OCI-LY1 (cell line): ENCODE data around the gene CHM.

ENCODE experiments used
- H2AFZ ChIP-seq: fragments of 200-600 bp; sonication (generic), shearing (Covaris generic); 2 replicates; pipeline ENCODE4 v1.6.0; 2014; ENCODE audit warnings: antibody characterized with exemption, mild to moderate bottlenecking, low read length
- H3F3A ChIP-seq: fragments of 200-600 bp; sonication (generic), shearing (Covaris generic); 2 replicates; pipeline ENCODE4 v1.6.0; 2014; ENCODE audit warnings: mild to moderate bottlenecking, antibody characterized with exemption, low read length, moderate library complexity; ENCODE audit not compliant: insufficient read depth
- H3K27ac ChIP-seq: fragments of 200-600 bp; sonication (generic); 2 replicates; pipeline ENCODE4 v1.5.1; 2014; ENCODE audit warnings: low read length, mixed run types, mild to moderate bottlenecking, low read depth; ENCODE audit not compliant: poor library complexity, severe bottlenecking
- H3K27me3 ChIP-seq: fragments of 200-600 bp; sonication (generic); 2 replicates; pipeline ENCODE4 v1.6.0; 2014; ENCODE audit warnings: antibody characterized with exemption, mild to moderate bottlenecking, low read length, moderate library complexity; ENCODE audit not compliant: insufficient read depth
- H3K36me3 ChIP-seq: fragments of 200-600 bp; sonication (generic); 2 replicates; pipeline ENCODE4 v1.6.1; 2014; ENCODE audit warnings: mild to moderate bottlenecking, antibody characterized with exemption, low read length, moderate library complexity, mixed read lengths; ENCODE audit not compliant: insufficient read depth
- H3K4me1 ChIP-seq: fragments of 200-600 bp; sonication (generic); 2 replicates; pipeline ENCODE4 v1.5.1; 2014; ENCODE audit warnings: mild to moderate bottlenecking, low read length, moderate library complexity; ENCODE audit not compliant: insufficient read depth, severe bottlenecking
- H3K4me2 ChIP-seq: fragments of 200-600 bp; sonication (generic), shearing (Covaris generic); 2 replicates; pipeline ENCODE4 v1.6.1; 2014; ENCODE audit warnings: low read length
- H3K4me3 ChIP-seq: fragments of 200-600 bp; sonication (generic); 2 replicates; pipeline ENCODE4 v1.5.1; 2014; ENCODE audit warnings: low read length, low read depth, mild to moderate bottlenecking, mixed read lengths; ENCODE audit not compliant: poor library complexity, severe bottlenecking
- H3K79me2 ChIP-seq: fragments of 200-600 bp; shearing (Covaris generic); 2 replicates; pipeline ENCODE4 v1.6.1; 2016; ENCODE audit warnings: mixed run types, low read length, mixed read lengths; ENCODE audit not compliant: insufficient read depth
- H3K9ac ChIP-seq: fragments of 200-600 bp; sonication (generic), shearing (Covaris generic); 2 replicates; pipeline ENCODE4 v1.6.1; 2014; ENCODE audit warnings: mild to moderate bottlenecking, low read length, mixed read lengths
- H3K9me2 ChIP-seq: fragments of 200-600 bp; sonication (generic), shearing (Covaris generic); 2 replicates; pipeline ENCODE4 v1.6.1; 2014; ENCODE audit warnings: low read depth, mild to moderate bottlenecking, low read length, mixed read lengths
- H3K9me3 ChIP-seq: fragments of 200-600 bp; shearing (Covaris generic); 2 replicates; pipeline ENCODE4 v1.6.1; 2014; ENCODE audit warnings: low read length, mixed read lengths
- H4K20me1 ChIP-seq: fragments of 200-600 bp; sonication (generic), shearing (Covaris generic); 2 replicates; pipeline ENCODE4 v1.6.0; 2016; ENCODE audit warnings: mild to moderate bottlenecking, low read length; ENCODE audit not compliant: insufficient read depth
- EZH2 ChIP-seq: fragments of 200-600 bp; sonication (generic), shearing (Covaris generic); IDR thresholded peaks from 2 replicates; pipeline ENCODE4 v1.8.0; 2017; ENCODE audit warnings: borderline replicate concordance, mixed run types, mild to moderate bottlenecking, antibody characterized with exemption, low read length, moderate library complexity, mixed read lengths
- TF ChIP-seq, protein P1 (sequence below): fragments of 200-600 bp; sonication (generic), shearing (Covaris generic); IDR thresholded peaks from 2 replicates; pipeline ENCODE4 v1.5.1; 2017; ENCODE audit warnings: mild to moderate bottlenecking, antibody characterized with exemption, low read length, moderate library complexity, mixed read lengths

Gene CHM

DNA sequence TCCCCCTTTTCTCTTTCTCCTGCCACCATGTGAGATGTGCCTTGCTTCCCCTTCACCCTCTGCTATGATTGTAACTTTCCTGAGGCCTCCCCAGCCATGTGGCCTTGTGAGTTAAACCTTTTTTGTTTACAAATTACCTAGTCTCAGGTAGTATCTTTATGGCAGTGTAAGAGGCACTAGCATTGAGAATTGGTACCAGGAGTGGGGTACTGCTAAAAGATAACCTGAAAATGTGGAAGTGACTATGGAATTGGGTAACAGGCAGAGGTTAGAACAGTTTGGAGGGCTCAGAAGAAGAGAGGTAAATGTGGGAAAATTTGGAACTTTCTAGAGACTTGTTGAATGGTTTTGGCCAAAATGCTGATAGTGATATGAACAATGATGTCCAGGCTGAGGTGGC is 182.0 kb downstream of the CHM start:
- H3K4me1 ChIP-seq: no peaks in the 10 kb centered on the region
- H3K9me3 ChIP-seq: no peaks in the 10 kb centered on the region
- no peak for TF ChIP-seq EZH2
- TF ChIP-seq, protein P1, sequence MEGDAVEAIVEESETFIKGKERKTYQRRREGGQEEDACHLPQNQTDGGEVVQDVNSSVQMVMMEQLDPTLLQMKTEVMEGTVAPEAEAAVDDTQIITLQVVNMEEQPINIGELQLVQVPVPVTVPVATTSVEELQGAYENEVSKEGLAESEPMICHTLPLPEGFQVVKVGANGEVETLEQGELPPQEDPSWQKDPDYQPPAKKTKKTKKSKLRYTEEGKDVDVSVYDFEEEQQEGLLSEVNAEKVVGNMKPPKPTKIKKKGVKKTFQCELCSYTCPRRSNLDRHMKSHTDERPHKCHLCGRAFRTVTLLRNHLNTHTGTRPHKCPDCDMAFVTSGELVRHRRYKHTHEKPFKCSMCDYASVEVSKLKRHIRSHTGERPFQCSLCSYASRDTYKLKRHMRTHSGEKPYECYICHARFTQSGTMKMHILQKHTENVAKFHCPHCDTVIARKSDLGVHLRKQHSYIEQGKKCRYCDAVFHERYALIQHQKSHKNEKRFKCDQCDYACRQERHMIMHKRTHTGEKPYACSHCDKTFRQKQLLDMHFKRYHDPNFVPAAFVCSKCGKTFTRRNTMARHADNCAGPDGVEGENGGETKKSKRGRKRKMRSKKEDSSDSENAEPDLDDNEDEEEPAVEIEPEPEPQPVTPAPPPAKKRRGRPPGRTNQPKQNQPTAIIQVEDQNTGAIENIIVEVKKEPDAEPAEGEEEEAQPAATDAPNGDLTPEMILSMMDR: no peak
- no peak overlapping the region for H3K4me2 ChIP-seq
- no peaks in the 10 kb centered on the region for H3K9me2 ChIP-seq
- H2AFZ ChIP-seq: no peak overlapping the region
- no peak overlapping the region for H3K9ac ChIP-seq
- no peaks in the 10 kb centered on the region for H3F3A ChIP-seq
- no peaks in the 10 kb centered on the region for H3K79me2 ChIP-seq
- no peak overlapping the region for H3K4me3 ChIP-seq
- H3K27me3 ChIP-seq: no peaks in the 10 kb centered on the region
- H3K36me3 ChIP-seq: peaks cover 1% of the 10 kb centered on the region
- no peaks in the 10 kb centered on the region for H4K20me1 ChIP-seq
- H3K27ac ChIP-seq: no peak overlapping the region

DNA sequence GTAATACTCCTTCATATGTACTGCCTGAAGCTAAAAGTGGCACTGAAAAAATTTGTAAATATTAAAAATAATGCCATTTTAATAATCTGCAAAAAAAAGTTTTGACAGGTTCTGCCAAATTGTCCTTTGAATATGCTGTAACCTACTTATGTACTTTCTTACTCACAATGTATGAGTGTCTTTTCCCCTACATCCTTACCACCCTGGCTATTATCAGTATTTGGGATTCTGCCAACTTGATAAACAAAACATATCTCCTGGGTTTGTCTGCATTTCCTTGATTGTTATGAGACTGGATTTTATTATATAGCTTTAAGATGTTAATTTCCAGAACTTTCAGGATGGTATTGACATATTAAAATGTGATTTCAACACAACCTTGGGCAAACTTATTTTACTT is 187.9 kb downstream of the CHM start:
- no peaks in the 10 kb centered on the region for H3K9me3 ChIP-seq
- no peak overlapping the region for H3K4me3 ChIP-seq
- TF ChIP-seq, protein P1: no peak
- TF ChIP-seq EZH2: no peak
- no peaks in the 10 kb centered on the region for H3K27me3 ChIP-seq
- no peaks in the 10 kb centered on the region for H3K4me1 ChIP-seq
- H3F3A ChIP-seq: no peaks in the 10 kb centered on the region
- no peak overlapping the region for H3K9ac ChIP-seq
- no peak overlapping the region for H3K4me2 ChIP-seq
- H2AFZ ChIP-seq: no peak overlapping the region
- no peaks in the 10 kb centered on the region for H3K9me2 ChIP-seq
- H3K27ac ChIP-seq: no peak overlapping the region
- H3K36me3 ChIP-seq: no peaks in the 10 kb centered on the region; the same call in 1 of the 2 replicates
- H3K79me2 ChIP-seq: no peaks in the 10 kb centered on the region
- no peaks in the 10 kb centered on the region for H4K20me1 ChIP-seq

DNA sequence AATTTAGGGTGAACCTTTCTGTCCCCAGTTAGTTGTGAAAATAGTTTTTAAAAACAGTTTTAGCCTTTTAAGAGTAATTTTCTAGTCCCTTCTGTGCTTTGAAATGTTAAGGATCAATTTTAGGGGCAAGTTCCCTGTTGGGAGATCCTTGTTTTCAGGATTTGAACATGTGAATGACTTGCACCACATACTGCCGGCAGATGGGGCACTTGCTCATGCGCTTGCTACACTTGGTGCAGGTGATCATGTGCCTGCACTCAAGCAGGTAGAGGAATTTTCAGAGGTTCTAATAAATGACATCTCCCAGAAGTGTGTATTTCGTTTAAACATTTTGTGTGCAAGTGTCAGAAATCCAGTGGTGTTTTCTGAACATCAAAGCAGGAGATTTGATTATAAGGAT is 195.9 kb downstream of the CHM start:
- H3F3A ChIP-seq: no peaks in the 10 kb centered on the region
- H4K20me1 ChIP-seq: no peaks in the 10 kb centered on the region
- H3K4me1 ChIP-seq: no peaks in the 10 kb centered on the region
- H2AFZ ChIP-seq: no peak overlapping the region
- no peaks in the 10 kb centered on the region for H3K9me2 ChIP-seq
- H3K79me2 ChIP-seq: no peaks in the 10 kb centered on the region
- no peak for TF ChIP-seq EZH2
- TF ChIP-seq, protein P1: peak; percentile 61
- H3K4me2 ChIP-seq: no peak overlapping the region
- H3K9ac ChIP-seq: no peak overlapping the region
- no peaks in the 10 kb centered on the region for H3K27me3 ChIP-seq
- H3K4me3 ChIP-seq: no peak overlapping the region
- H3K9me3 ChIP-seq: no peaks in the 10 kb centered on the region
- H3K36me3 ChIP-seq: no peaks in the 10 kb centered on the region
- no peak overlapping the region for H3K27ac ChIP-seq
